Uterus (tissue), 2 donors: ENCODE results near the gene BCKDK.
"Not testable (repeated sequence)": the region's sequence is repeated elsewhere in the genome, so short reads cannot be mapped to it uniquely, and the experiment has no call there.

Experiments used
- CTCF ChIP-seq, 4 experiments: fragments of 200-600 bp in 2 of 4; fragments of 450-650 bp in 2 of 4; sonication (generic) in 2 of 4; IDR thresholded peaks; one replicate each; pipeline ENCODE4 v1.5.1; 2016 to 2019; ENCODE audit warnings: antibody characterized with exemption in 4 of 4, mild to moderate bottlenecking in 2 of 4, moderate library complexity in 1 of 4
- POLR2A ChIP-seq, 2 donors: fragments of 450-650 bp; IDR thresholded peaks; one replicate each; pipeline ENCODE4 v1.6.1; 2016; ENCODE audit warnings: antibody characterized with exemption in 2 of 2, mild to moderate bottlenecking in 1 of 2, moderate library complexity in 1 of 2

- TF ChIP-seq CTCF, POLR2A (IDR thresholded peaks at IDR 0.05): not testable (repeated sequence)
Measured at GRCh38 chr16:31136822-31137499, 28.8 kb downstream of the BCKDK start.
